ENCODE results near the gene OSBPL7. TPM values are rescaled to one million over a fixed set of nuclear protein-coding genes. Genes with fewer than 3 reads are reported as not detected.

OSBPL7 gene
- total RNA-seq, 1 experiment from 2014 or later, result 13.0 TPM

DNA sequence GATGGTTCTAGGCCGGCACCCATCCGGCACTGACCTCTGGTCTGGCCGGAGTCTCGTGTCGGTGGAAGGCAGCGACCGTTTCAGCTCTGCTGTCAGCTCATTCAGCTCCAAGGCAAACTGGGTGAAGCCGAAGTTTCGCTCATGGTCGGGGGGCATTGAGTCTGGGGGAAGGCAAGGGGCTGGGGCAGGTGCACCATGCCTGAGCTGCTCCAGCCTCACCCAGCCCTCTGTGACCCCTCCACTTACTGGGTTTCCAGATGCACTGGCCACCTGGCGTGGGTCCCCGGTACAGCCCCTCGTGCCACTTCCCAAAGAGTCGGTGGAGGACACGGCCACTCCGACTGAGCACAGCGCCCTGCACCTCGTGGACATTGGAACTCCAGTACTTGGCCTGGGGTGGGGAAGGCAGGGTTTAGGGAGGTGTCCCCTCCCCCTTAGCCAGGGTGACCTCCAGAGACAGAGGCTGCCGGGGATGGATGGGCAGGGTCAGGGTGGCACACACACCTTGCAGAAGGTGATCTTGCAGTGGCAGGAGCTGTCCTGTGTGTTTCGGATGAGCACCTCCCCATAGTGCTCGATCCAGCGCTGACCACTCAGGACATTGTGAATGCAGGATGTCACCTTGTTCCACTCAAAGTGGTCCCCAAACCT, 12.6 kb downstream of the OSBPL7 start:
- DNase-seq, result peak; percentile 27
- H2AK5ac ChIP-seq (ENCODE audit: insufficient read length, low read length), result no peak overlapping the region
- H2BK5ac ChIP-seq (ENCODE audit: insufficient read length, low read length), result no peak overlapping the region
- TF ChIP-seq, protein P1, sequence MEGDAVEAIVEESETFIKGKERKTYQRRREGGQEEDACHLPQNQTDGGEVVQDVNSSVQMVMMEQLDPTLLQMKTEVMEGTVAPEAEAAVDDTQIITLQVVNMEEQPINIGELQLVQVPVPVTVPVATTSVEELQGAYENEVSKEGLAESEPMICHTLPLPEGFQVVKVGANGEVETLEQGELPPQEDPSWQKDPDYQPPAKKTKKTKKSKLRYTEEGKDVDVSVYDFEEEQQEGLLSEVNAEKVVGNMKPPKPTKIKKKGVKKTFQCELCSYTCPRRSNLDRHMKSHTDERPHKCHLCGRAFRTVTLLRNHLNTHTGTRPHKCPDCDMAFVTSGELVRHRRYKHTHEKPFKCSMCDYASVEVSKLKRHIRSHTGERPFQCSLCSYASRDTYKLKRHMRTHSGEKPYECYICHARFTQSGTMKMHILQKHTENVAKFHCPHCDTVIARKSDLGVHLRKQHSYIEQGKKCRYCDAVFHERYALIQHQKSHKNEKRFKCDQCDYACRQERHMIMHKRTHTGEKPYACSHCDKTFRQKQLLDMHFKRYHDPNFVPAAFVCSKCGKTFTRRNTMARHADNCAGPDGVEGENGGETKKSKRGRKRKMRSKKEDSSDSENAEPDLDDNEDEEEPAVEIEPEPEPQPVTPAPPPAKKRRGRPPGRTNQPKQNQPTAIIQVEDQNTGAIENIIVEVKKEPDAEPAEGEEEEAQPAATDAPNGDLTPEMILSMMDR (conservative IDR thresholded peaks at IDR 0.05), result no peak
- H4K8ac ChIP-seq (replicated peaks; ENCODE audit: insufficient read length, low read depth, low read length), result no peak overlapping the region
- H3K4ac ChIP-seq (ENCODE audit: low read depth, low read length), result no peak overlapping the region
- Mint-ChIP-seq H3K9me3 (no peaks in the 10 kb centered on the region; a peak in 1 of 5 replicates), H3K4me1 (peaks cover 6 to 7% of the 10 kb centered on the region in 2 experiments; a peak in 3 of 4 replicates), H3K36me3 (ENCODE audit: insufficient read depth in 1 of 3, low read depth in 3 of 3) (peaks cover 0 to 17% (median 4%) of the 10 kb centered on the region in 3 experiments; a peak in 6 of 7 replicates), H3K4me3 (no peak overlapping the region), H3K27me3 (ENCODE audit: low read depth) (no peaks in the 10 kb centered on the region; the same call in 1 of the 2 replicates), H3K27ac (no peak overlapping the region)
- no peak overlapping the region for H2AFZ ChIP-seq (ENCODE audit: low read length)
- no peaks in the 10 kb centered on the region; the same call in 1 of the 2 replicates for H3K27me3 ChIP-seq (ENCODE audit: insufficient read depth, low read length)
- no peak overlapping the region for H3K18ac ChIP-seq (ENCODE audit: insufficient read length, low read depth, low read length)
- no peaks in the 10 kb centered on the region for H3K79me1 ChIP-seq (ENCODE audit: insufficient read depth, low read depth, low read length, poor library complexity, severe bottlenecking)
- H2BK120ac ChIP-seq (ENCODE audit: low read depth, low read length, poor library complexity, severe bottlenecking), result no peak overlapping the region
- no peaks in the 10 kb centered on the region for H3K4me1 ChIP-seq (ENCODE audit: insufficient read depth, low read length)
- H3K79me2 ChIP-seq (ENCODE audit: insufficient read depth, low read length), result no peaks in the 10 kb centered on the region
- H3K23ac ChIP-seq (ENCODE audit: insufficient read length, low read depth, low read length), result no peak overlapping the region
- H2BK15ac ChIP-seq (ENCODE audit: low read depth, low read length), result no peak overlapping the region
- no peak overlapping the region for H4K91ac ChIP-seq (ENCODE audit: insufficient read length, low read depth, low read length)
- no peak overlapping the region for H3K9ac ChIP-seq (ENCODE audit: extremely low read depth, insufficient read length, low read length)
- H3T11ph ChIP-seq (ENCODE audit: low read length), result no peak overlapping the region
- no peak overlapping the region for H2BK20ac ChIP-seq (ENCODE audit: low read depth, low read length, poor library complexity, severe bottlenecking)
- no peak overlapping the region for H3K56ac ChIP-seq (ENCODE audit: insufficient read length, low read depth, low read length)
- H3K9me3 ChIP-seq (ENCODE audit: control insufficient read depth, low read depth, low read length), result no peaks in the 10 kb centered on the region
- H3K14ac ChIP-seq (ENCODE audit: insufficient read depth, low read length), result no peak overlapping the region
- no peak overlapping the region for H3K27ac ChIP-seq (ENCODE audit: insufficient read length, low read depth, low read length)
- no peak overlapping the region for H2BK12ac ChIP-seq (ENCODE audit: insufficient read length, low read depth, low read length)
- no peaks in the 10 kb centered on the region for H4K20me1 ChIP-seq (ENCODE audit: control insufficient read depth, insufficient read depth, insufficient read length)
- no CpG with 5 or more reads among the region's 22 CpGs for WGBS (ENCODE audit: extremely low coverage, insufficient read length, low lambda C conversion rate)
- no peak overlapping the region for H4K5ac ChIP-seq (ENCODE audit: insufficient read length, low read depth, low read length)
- H3K4me2 ChIP-seq (ENCODE audit: insufficient read depth, insufficient read length, low read length), result no peak overlapping the region
- H3K23me2 ChIP-seq (ENCODE audit: insufficient read length, low read depth, low read length, poor library complexity, severe bottlenecking), result no peaks in the 10 kb centered on the region

Data from H9 (cell line).